GM13976 (cell line): ENCODE results near the gene USP22.

Experiments
- DNase-seq: peaks from one replicate; pipeline ENCODE4 v3.0.0; 2012; ENCODE audit warnings: low spot score
- in situ Hi-C: fragments of 300-500 bp; cut with MboI; formaldehyde crosslinking; loops from one replicate; pipeline ENCODE4 v1.12.0; 2022; ENCODE audit warnings: low sequenced_read_pairs, mixed read lengths, inconsistent platforms; ENCODE audit not compliant: unreplicated experiment
- TF ChIP-seq, protein P1 (sequence below): IDR thresholded peaks from 2 replicates; pipeline ENCODE4 v1.5.1; 2012; ENCODE audit warnings: borderline replicate concordance, mild to moderate bottlenecking; ENCODE audit not compliant: insufficient read depth; ENCODE audit errors: extremely low read depth, missing control alignments, control extremely low read depth

The USP22 gene

DNA sequence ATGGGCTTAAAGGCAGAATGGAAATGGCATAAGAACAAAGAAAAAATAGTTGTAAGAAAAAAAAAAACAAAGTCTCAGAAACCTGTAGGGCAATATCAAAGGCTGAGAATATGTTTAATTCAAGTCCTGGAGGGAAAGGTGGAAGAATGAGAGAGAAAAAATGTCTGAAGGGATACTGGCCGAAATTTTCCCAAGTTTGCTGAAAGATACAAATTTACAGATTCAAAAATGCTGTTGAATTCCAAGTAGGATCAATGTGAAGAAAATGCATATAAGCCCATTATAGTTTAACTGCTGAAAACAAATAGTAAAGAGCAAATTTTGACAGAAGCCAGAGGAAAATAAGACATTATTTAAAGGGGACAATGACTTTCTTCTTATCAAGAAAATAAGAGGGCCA lies 6.6 kb upstream of the USP22 start:
- DNase-seq: no peak
- TF ChIP-seq, protein P1, sequence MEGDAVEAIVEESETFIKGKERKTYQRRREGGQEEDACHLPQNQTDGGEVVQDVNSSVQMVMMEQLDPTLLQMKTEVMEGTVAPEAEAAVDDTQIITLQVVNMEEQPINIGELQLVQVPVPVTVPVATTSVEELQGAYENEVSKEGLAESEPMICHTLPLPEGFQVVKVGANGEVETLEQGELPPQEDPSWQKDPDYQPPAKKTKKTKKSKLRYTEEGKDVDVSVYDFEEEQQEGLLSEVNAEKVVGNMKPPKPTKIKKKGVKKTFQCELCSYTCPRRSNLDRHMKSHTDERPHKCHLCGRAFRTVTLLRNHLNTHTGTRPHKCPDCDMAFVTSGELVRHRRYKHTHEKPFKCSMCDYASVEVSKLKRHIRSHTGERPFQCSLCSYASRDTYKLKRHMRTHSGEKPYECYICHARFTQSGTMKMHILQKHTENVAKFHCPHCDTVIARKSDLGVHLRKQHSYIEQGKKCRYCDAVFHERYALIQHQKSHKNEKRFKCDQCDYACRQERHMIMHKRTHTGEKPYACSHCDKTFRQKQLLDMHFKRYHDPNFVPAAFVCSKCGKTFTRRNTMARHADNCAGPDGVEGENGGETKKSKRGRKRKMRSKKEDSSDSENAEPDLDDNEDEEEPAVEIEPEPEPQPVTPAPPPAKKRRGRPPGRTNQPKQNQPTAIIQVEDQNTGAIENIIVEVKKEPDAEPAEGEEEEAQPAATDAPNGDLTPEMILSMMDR: no peak
- in situ Hi-C loops: loop anchor here (10.0 kb wide), 1 partner anchor 45 kb away; no protein-coding TSS in a partner anchor

DNA sequence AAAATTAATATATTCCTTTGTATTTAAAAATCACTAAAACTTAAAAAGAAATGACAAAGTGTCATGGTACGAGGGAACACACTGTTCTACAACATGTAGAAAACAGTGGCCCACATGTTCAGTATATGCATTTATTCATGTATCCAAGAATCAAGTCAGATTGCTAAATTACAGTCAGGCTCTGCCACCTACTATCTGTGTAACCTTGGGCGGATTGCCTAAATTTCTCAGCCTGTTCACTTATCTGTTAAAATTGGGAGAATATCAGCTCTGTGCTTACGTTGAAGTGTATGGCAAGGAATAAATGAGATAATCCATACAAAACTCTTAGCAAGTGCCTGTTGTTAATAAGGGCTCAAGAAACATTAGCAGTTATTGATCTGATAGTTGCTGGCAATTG lies 3.4 kb upstream of the USP22 start:
- TF ChIP-seq, protein P1: no peak
- no peak for DNase-seq
- in situ Hi-C loops: loop anchor here (10.0 kb wide), 1 partner anchor 49 kb away; no protein-coding TSS in a partner anchor

DNA sequence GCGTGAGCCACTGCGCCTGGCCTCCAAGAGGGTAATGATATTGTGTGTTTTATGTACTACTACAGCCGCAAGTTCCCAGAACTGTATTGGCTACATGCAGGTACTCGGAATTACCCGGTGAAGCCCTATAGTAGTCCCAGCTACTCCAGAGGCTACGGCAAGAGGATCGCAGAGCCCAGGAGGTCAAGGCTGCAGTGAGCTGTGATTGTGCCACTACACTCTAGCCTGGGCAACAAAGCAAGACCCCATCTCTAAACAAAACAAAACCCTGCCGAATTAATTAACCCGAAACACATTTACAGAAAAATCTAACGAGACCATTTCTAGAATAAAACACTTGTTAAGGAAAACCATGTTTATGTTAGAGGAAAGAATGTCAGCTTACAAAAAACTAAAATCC lies 2.2 kb upstream of the USP22 start:
- TF ChIP-seq, protein P1: no peak
- no peak for DNase-seq
- in situ Hi-C loops: loop anchor here (10.0 kb wide), 1 partner anchor 50 kb away; no protein-coding TSS in a partner anchor

DNA sequence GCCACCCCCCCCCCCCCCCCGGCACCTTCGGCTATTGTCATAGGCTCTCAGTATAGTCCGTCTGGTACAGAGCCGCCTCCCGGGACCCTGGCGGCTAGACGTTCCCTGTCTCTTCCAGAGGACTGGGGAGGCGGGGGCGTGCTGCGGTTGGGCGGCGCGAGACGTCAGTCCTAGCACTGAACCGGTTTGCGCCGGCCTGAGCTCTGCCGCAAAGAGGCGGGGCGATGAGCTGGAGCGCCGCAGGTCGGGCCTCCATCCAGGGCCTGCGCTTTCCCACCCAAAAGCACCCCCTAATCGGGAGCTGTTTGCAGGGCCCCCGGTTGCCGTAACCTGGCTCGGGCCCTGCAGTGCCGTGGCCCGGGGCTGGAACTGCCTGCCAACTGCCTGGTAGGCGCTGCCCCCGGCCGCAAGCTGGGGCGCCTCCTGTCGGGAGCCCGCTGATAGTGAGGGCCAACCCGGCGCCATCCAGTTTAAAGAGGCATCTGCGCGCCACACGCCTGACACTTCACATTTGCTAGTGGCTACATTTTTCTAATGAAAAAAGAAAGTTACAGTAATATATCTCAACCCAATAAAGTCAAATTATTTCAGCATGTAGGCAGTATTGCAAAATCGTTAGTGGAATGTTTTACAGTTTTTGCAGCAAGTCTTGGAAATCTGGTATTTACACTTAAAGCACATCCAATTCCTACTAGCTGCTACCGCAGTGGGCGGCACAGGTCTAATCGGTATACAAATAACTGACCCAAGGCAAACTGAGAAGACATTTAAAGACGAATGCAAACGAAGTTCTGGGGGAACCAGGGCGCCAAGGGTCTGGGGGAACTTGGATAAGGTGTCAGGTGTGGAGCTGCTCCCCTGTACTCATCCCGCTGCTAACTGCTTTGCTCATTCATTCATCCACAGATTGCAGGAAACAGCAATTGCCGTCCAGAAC lies 753 bp upstream of the USP22 start:
- peak; percentile 10 for DNase-seq
- in situ Hi-C loops: loop anchor here (10.0 kb wide), 1 partner anchor 51 kb away; no protein-coding TSS in a partner anchor
- TF ChIP-seq, protein P1: peak; percentile 84

DNA sequence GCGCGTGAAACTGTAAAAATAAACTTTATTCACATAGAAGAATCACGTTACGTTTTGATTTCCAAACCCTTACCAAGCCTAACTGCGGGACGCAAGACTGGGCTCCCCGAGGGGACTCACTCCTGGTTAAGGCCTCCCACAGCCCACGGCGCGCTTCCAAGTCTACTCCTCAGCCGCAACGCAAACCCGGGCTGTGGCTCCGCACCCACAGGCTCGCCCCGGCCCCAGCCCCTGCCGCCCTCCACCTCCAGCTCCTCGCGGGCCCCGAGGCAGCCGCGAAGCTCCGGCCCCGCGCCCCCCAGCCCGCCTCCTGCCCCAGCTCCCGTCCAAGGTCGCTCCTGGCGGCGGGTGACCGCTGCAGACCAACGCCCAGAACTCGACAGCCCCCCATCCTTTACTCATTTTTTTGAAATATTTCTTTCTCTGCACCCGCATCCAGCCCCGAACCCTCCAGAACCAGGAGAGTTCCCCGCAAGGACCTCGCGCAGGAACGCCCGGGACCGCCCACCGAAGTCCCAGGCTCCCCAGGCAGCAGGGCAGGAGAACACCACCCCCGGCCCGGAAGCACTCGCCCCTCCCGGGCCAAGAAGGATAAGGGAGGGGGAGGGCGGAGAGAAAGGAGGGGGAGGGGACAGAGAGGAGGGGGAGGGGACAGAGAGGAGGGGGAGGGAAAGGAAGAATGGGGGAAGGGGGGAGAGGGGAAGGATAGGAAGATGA lies 912 bp downstream of the USP22 start:
- in situ Hi-C loops: loop anchor here (10.0 kb wide), 1 partner anchor 53 kb away; no protein-coding TSS in a partner anchor
- peak; percentile 79 for DNase-seq
- TF ChIP-seq, protein P1: no peak

DNA sequence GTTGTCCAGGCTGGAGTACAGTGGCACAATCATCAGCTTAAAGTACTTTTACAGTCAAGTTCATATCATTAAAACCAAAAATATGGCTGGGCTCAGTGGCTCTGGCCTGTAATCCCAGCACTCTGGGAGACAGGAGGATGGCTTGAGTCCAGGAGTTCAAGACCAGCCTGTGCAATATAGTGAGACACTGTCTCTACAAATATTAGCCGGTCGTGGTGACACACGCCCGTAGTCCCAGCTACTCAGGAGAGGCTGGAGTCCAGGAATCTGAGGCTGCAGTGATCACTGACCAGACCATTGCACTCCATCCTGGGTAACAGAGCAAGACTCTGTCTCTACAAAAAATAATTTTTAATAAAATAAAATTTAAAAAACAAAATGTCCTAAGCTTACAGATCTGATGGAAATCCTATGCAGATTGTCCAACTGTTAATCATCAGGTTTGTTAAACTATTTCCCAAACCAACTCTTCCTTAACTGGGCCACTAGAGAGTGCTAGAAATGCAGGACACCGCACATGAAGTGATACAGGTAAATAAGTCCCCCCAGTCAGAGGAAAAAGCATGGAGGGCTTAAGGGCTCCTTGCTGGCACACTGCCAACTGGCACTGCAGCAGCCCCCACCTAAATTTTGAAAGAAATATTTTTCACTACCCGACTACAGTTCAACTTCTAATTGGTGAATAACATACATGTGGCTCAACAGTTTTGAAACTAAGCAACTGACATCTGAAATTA lies 2.8 kb downstream of the USP22 start:
- TF ChIP-seq, protein P1: peak; percentile 43
- DNase-seq: peak; percentile 43

More for the DNA sequence above, 2.8 kb downstream of the USP22 start:
- in situ Hi-C loops: loop anchor here (10.0 kb wide), 1 partner anchor 55 kb away; no protein-coding TSS in a partner anchor
